Natural killer cell (primary cell): Measurements from ENCODE around the gene RANBP9. TPM values are rescaled to one million over a fixed set of nuclear protein-coding genes. Genes with fewer than 3 reads are reported as not detected.
A peak's percentile ranks its signal among the peaks of the same experiment; 100 is the strongest.

ENCODE experiments used
- ATAC-seq, 3 donors: fragments of 150-1000 bp in 2 of 3; fragments of 200-7000 bp in 1 of 3; cut with Tn5 transposase; 1 replicate in 1 of 3; 2 replicates in 2 of 3; pipeline ENCODE4 v1.10.0; 2021; ENCODE audit warnings: mild to moderate bottlenecking in 2 of 3, moderate library complexity in 2 of 3
- DNase-seq, 2 donors: peaks; one replicate each; pipeline versions ENCODE4 v3.0.0 to v3.0.0-alpha.2; 2013 to 2021; ENCODE audit warnings: mixed read lengths in 1 of 2
- H3K27ac ChIP-seq: one replicate; pipeline ENCODE4 v1.5.1; 2013; ENCODE audit warnings: mild to moderate bottlenecking, low read length
- H3K27me3 ChIP-seq: one replicate; pipeline ENCODE4 v1.6.1; 2013; ENCODE audit warnings: low read length; ENCODE audit not compliant: control insufficient read depth, insufficient read depth
- H3K36me3 ChIP-seq: one replicate; pipeline ENCODE4 v1.6.1; 2013; ENCODE audit warnings: low read length; ENCODE audit not compliant: control insufficient read depth, insufficient read depth
- H3K4me1 ChIP-seq: one replicate; pipeline ENCODE4 v1.6.1; 2013; ENCODE audit warnings: low read length; ENCODE audit not compliant: control insufficient read depth, insufficient read depth
- H3K4me3 ChIP-seq: one replicate; pipeline ENCODE4 v1.5.1; 2013; ENCODE audit warnings: low read length
- H3K9me3 ChIP-seq: one replicate; pipeline ENCODE4 v1.6.1; 2013; ENCODE audit warnings: low read length; ENCODE audit not compliant: control insufficient read depth, insufficient read depth
- H3K27ac Mint-ChIP-seq, 2 donors: one replicate each; pipeline ENCODE4 v1.8.0; 2022; ENCODE audit warnings: mild to moderate bottlenecking in 2 of 2, mixed read lengths in 2 of 2, moderate library complexity in 1 of 2
- H3K27me3 Mint-ChIP-seq, 2 donors: one replicate each; pipeline ENCODE4 v1.8.0; 2022; ENCODE audit warnings: low read depth in 2 of 2, mixed read lengths in 2 of 2
- H3K36me3 Mint-ChIP-seq: one replicate; pipeline ENCODE4 v1.8.0; 2022; ENCODE audit warnings: mixed read lengths
- H3K4me1 Mint-ChIP-seq, 2 donors: one replicate each; pipeline ENCODE4 v1.8.0; 2022; ENCODE audit warnings: mixed read lengths in 2 of 2
- H3K4me3 Mint-ChIP-seq: one replicate; pipeline ENCODE4 v1.8.0; 2022; ENCODE audit warnings: mild to moderate bottlenecking, moderate library complexity, mixed read lengths
- H3K9me3 Mint-ChIP-seq, 2 donors: one replicate each; pipeline ENCODE4 v1.8.0; 2022; ENCODE audit warnings: mixed read lengths in 2 of 2
- CTCF ChIP-seq: fragments of 200-600 bp; IDR thresholded peaks from one replicate; pipeline ENCODE4 v1.8.0; 2022; ENCODE audit warnings: antibody characterized with exemption
- WGBS: methylation state at CpG from one replicate; pipeline ENCODE4 v1.1.7; 2013; ENCODE audit warnings: missing lambda C conversion rate; ENCODE audit not compliant: insufficient coverage; 5-methylcytosine and 5-hydroxymethylcytosine counted together
- intact Hi-C: fragments of 100-400 bp; cut with micrococcal nuclease; formaldehyde crosslinking; loops from one replicate; pipeline ENCODE4 v1.14.2; 2022
- total RNA-seq, 4 donors: library from RNA; stranded (reverse); fragments of 120-200 nt in 1 of 4; gene quantifications; one replicate each; pipeline versions ENCODE4 v1.2.3 to v1.2.4, GENCODE V29; 2013 to 2022

Gene RANBP9
- total RNA-seq, 3 donors from 2014 or later (not counting 1 experiment from before 2014, with no cell fraction given) = 52.2 to 62.5 (median 57.6) TPM

- Histone ChIP-seq H3K36me3 (no peaks in the 10 kb centered on the region), H3K27me3 (no peaks in the 10 kb centered on the region), H3K4me1 (peaks cover 10% of the 10 kb centered on the region), H3K9me3 (peaks cover 2% of the 10 kb centered on the region), H3K4me3 (no peak overlapping the region), H3K27ac (no peak overlapping the region)
- H3K36me3 Mint-ChIP-seq = peaks cover 7% of the 10 kb centered on the region
- ATAC-seq = no peak
- H3K27ac Mint-ChIP-seq = peak overlapping the region; percentile 69 to 70
- no peaks in the 10 kb centered on the region for H3K27me3 Mint-ChIP-seq
- no peak overlapping the region for H3K4me3 Mint-ChIP-seq
- peaks cover 65 to 68% of the 10 kb centered on the region in 2 donors for H3K4me1 Mint-ChIP-seq
- intact Hi-C loops = no loop called here
- no peak for DNase-seq
- H3K9me3 Mint-ChIP-seq = peaks cover 6 to 9% of the 10 kb centered on the region in 2 donors
- no peak for TF ChIP-seq CTCF
These were observed 38.7 kb downstream of the RANBP9 start for GRCh38 chr6:13672904-13673303.

GRCh38 chr6:13671548-13672127 is 40.0 kb downstream of the RANBP9 start:
- H3K4me1 ChIP-seq = peaks cover 9% of the 10 kb centered on the region
- peaks cover 75 to 76% of the 10 kb centered on the region in 2 donors for H3K4me1 Mint-ChIP-seq
- no peaks in the 10 kb centered on the region for H3K36me3 ChIP-seq
- WGBS = 100% methylated on average over 1 of the region's 1 CpG
- ATAC-seq (no peak), DNase-seq (no peak)
- no peaks in the 10 kb centered on the region for H3K27me3 Mint-ChIP-seq
- no peaks in the 10 kb centered on the region for H3K9me3 ChIP-seq
- peaks cover 4 to 7% of the 10 kb centered on the region in 2 donors for H3K9me3 Mint-ChIP-seq
- peak overlapping the region; percentile 69 to 70 for H3K27ac Mint-ChIP-seq
- no peak overlapping the region for H3K4me3 ChIP-seq
- no peak overlapping the region for H3K4me3 Mint-ChIP-seq
- intact Hi-C loops = no loop called here
- TF ChIP-seq CTCF = no peak
- H3K27me3 ChIP-seq = no peaks in the 10 kb centered on the region
- H3K27ac ChIP-seq = no peak overlapping the region
- peaks cover 3% of the 10 kb centered on the region for H3K36me3 Mint-ChIP-seq

DNA sequence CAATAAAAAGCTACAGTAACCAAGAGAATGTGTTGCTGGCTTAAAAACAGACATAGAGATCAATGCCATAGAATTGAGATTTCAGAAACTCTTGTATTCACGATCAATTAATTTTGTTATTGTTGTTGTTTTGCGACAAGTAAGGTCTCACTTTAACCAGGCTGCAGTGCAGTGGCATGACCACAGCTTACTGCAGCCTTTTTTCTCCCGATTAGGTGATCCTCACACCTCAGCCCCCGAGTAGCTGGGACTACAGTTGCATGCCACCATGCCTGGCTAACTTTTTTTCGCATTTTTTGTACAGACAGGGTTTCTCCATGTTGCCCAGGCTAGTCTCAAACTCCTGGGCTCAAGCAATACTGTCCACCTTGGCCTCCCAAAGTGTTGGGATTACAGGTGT is 42.2 kb downstream of the RANBP9 start:
- H3K4me3 ChIP-seq = no peak overlapping the region
- intact Hi-C loops = loop anchor here (5.0 kb wide), 1 partner anchor 43 kb away; the partner anchor contains the start of gene RANBP9
- no peak for DNase-seq
- no peak overlapping the region for H3K27ac ChIP-seq
- H3K27me3 ChIP-seq = no peaks in the 10 kb centered on the region
- no peaks in the 10 kb centered on the region for H3K36me3 ChIP-seq
- H3K27me3 Mint-ChIP-seq = no peaks in the 10 kb centered on the region
- peak in 2 of 3 donors; percentile 34 to 51 for ATAC-seq
- peaks cover 0 to 2% of the 10 kb centered on the region in 2 donors for H3K9me3 Mint-ChIP-seq
- H3K9me3 ChIP-seq = no peaks in the 10 kb centered on the region
- H3K4me1 ChIP-seq = peaks cover 13% of the 10 kb centered on the region
- H3K4me1 Mint-ChIP-seq = peaks cover 83 to 85% of the 10 kb centered on the region in 2 donors
- peak overlapping the region; percentile 71 to 76 for H3K27ac Mint-ChIP-seq
- WGBS = 66% methylated on average over 5 of the region's 5 CpGs
- H3K4me3 Mint-ChIP-seq = peak overlapping the region; percentile 55
- no peak for TF ChIP-seq CTCF
- H3K36me3 Mint-ChIP-seq = no peaks in the 10 kb centered on the region
